GM12891 (cell line): Measurements from ENCODE around the gene SERAC1.

Source experiments
- DNase-seq: peaks from one replicate; pipeline ENCODE4 v3.0.0; 2011; ENCODE audit warnings: low spot score; ENCODE audit not compliant: insufficient read length
- FAIRE-seq: peaks from 2 replicates; lab custom pipeline; 2011; peaks lifted over from hg19 to GRCh38; lab: Jason Lieb, UNC
- PAX5 ChIP-seq: IDR thresholded peaks from 2 replicates; pipeline ENCODE4 v1.6.1; 2011; ENCODE audit warnings: low read length, moderate library complexity, mild to moderate bottlenecking; ENCODE audit not compliant: insufficient read depth, severe bottlenecking
- POLR2A ChIP-seq: IDR thresholded peaks from 2 replicates; pipeline ENCODE4 v1.6.1; 2011; ENCODE audit warnings: low read depth, low read length, control low read depth
- POLR2AphosphoS5 ChIP-seq: IDR thresholded peaks from 2 replicates; pipeline ENCODE4 v1.6.1; 2011; ENCODE audit warnings: low read depth, low read length, control low read depth
- POU2F2 ChIP-seq: IDR thresholded peaks from 2 replicates; pipeline ENCODE4 v1.6.1; 2011; ENCODE audit warnings: low read depth, mild to moderate bottlenecking, control low read depth, low read length, moderate library complexity
- SPI1 ChIP-seq: IDR thresholded peaks from 2 replicates; pipeline ENCODE4 v1.6.1; 2011; ENCODE audit warnings: low read depth, low read length, control low read depth
- TAF1 ChIP-seq: IDR thresholded peaks from 2 replicates; pipeline ENCODE4 v1.6.1; 2011; ENCODE audit warnings: low read depth, low read length, control low read depth

Gene SERAC1

GRCh38 chr6:158064725-158065251, 103.3 kb downstream of the SERAC1 start:
- no peak for DNase-seq
- FAIRE-seq, result no peak
- TF ChIP-seq PAX5 (no peak), POU2F2 (no peak)

GRCh38 chr6:158063736-158064135, 104.3 kb downstream of the SERAC1 start:
- FAIRE-seq, result no peak
- no peak for DNase-seq
- TF ChIP-seq POLR2A (no peak), TAF1 (no peak), PAX5 (no peak), SPI1 (no peak), POU2F2 (no peak), POLR2AphosphoS5 (no peak)

GRCh38 chr6:158061709-158062461, 106.2 kb downstream of the SERAC1 start:
- no peak for TF ChIP-seq PAX5
- TF ChIP-seq POU2F2, result no peak
- no peak for TF ChIP-seq POLR2AphosphoS5
- no peak for TF ChIP-seq SPI1
- no peak for TF ChIP-seq POLR2A
- no peak for TF ChIP-seq TAF1
- FAIRE-seq (no peak), DNase-seq (no peak)

- FAIRE-seq, result no peak
- no peak for TF ChIP-seq POU2F2
- no peak for TF ChIP-seq POLR2AphosphoS5
- TF ChIP-seq SPI1, result no peak
- no peak for TF ChIP-seq POLR2A
- TF ChIP-seq TAF1, result no peak
- TF ChIP-seq PAX5, result no peak
- no peak for DNase-seq
Observed at GRCh38 chr6:158061361-158061708, 106.7 kb downstream of the SERAC1 start.

GRCh38 chr6:158060455-158061360, 107.4 kb downstream of the SERAC1 start:
- DNase-seq, result no peak
- TF ChIP-seq POU2F2 (no peak), POLR2AphosphoS5 (no peak), POLR2A (no peak), TAF1 (no peak), PAX5 (no peak), SPI1 (no peak)
- FAIRE-seq, result no peak
